Lower lobe of right lung (tissue), 2 donors: ENCODE results near the gene RNF103. TPM values are rescaled to one million over a fixed set of nuclear protein-coding genes. Genes with fewer than 3 reads are reported as not detected.

Experiments used
- ATAC-seq, 2 donors: fragments of 200-7000 bp; cut with Tn5 transposase; one replicate each; pipeline ENCODE4 v1.9.1; 2020 to 2022; ENCODE audit warnings: mild to moderate bottlenecking in 2 of 2, moderate library complexity in 2 of 2
- DNase-seq: peaks from one replicate; pipeline ENCODE4 v3.0.0-alpha.2; 2020
- H3K27ac ChIP-seq: fragments of 200-600 bp; one replicate; pipeline ENCODE4 v1.8.0; 2022
- H3K27me3 ChIP-seq: fragments of 200-600 bp; one replicate; pipeline ENCODE4 v1.8.0; 2022; ENCODE audit warnings: low read depth
- H3K36me3 ChIP-seq: fragments of 200-600 bp; one replicate; pipeline ENCODE4 v1.8.0; 2022; ENCODE audit warnings: mild to moderate bottlenecking
- H3K4me1 ChIP-seq: fragments of 200-600 bp; one replicate; pipeline ENCODE4 v1.8.0; 2022
- H3K4me3 ChIP-seq: fragments of 200-600 bp; one replicate; pipeline ENCODE4 v1.8.0; 2022; ENCODE audit warnings: mild to moderate bottlenecking
- H3K9me3 ChIP-seq: fragments of 200-600 bp; one replicate; pipeline ENCODE4 v1.8.0; 2022
- intact Hi-C: fragments of 100-400 bp; cut with DNase I; formaldehyde crosslinking; loops from one replicate; pipeline ENCODE4 v1.11.0; 2022
- total RNA-seq: library from RNA; stranded (reverse); fragmentation: NEBNext Ultra II Directional; extraction: Animal tissue kit (Norgen Biotek cat#: 25700); gene quantifications from one replicate; pipeline ENCODE4 v1.2.1, GENCODE V29; 2021
- TF ChIP-seq, protein P1 (sequence below): fragments of 200-600 bp; IDR thresholded peaks from one replicate; pipeline ENCODE4 v1.8.0; 2022; ENCODE audit warnings: antibody characterized with exemption, mild to moderate bottlenecking
- donor health status: DM: no; HTN: yes; CAD: no; lungs with severe emphysema.

RNF103 gene
- total RNA-seq, 1 donor from 2014 or later = 23.3 TPM

DNA sequence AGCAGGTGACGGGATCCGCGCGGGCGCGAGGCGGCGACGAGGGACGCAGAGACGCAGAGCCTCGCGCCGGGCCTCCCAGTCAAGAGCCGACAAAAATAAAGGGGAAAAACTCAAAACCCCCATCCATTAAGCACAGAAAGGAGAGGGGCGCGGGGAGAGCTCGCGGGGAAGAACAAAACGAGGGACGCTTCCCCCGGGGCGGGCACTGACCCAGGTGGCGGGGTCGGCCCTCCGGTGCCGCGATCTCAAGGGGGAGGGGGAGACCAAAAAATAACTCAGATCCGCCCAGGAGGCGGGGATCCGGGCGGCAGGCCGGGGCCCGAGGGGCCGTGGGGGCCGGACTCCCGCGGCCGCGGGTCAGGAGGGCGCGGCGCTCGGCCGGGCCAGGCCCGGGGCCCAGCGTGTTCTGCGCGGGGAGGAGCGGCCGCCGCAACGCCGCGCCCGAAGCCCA, 597 bp downstream of the RNF103 start:
- peak; percentile 71 for DNase-seq
- TF ChIP-seq, protein P1, sequence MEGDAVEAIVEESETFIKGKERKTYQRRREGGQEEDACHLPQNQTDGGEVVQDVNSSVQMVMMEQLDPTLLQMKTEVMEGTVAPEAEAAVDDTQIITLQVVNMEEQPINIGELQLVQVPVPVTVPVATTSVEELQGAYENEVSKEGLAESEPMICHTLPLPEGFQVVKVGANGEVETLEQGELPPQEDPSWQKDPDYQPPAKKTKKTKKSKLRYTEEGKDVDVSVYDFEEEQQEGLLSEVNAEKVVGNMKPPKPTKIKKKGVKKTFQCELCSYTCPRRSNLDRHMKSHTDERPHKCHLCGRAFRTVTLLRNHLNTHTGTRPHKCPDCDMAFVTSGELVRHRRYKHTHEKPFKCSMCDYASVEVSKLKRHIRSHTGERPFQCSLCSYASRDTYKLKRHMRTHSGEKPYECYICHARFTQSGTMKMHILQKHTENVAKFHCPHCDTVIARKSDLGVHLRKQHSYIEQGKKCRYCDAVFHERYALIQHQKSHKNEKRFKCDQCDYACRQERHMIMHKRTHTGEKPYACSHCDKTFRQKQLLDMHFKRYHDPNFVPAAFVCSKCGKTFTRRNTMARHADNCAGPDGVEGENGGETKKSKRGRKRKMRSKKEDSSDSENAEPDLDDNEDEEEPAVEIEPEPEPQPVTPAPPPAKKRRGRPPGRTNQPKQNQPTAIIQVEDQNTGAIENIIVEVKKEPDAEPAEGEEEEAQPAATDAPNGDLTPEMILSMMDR = no peak
- Histone ChIP-seq H3K27ac (peak overlapping the region; percentile 98), H3K27me3 (no peaks in the 10 kb centered on the region), H3K36me3 (peaks cover 23% of the 10 kb centered on the region), H3K4me1 (peaks cover 22% of the 10 kb centered on the region), H3K9me3 (no peaks in the 10 kb centered on the region), H3K4me3 (peak overlapping the region; percentile 71)
- ATAC-seq = peak; percentile 80 to 85
- intact Hi-C loops = no loop called here

DNA sequence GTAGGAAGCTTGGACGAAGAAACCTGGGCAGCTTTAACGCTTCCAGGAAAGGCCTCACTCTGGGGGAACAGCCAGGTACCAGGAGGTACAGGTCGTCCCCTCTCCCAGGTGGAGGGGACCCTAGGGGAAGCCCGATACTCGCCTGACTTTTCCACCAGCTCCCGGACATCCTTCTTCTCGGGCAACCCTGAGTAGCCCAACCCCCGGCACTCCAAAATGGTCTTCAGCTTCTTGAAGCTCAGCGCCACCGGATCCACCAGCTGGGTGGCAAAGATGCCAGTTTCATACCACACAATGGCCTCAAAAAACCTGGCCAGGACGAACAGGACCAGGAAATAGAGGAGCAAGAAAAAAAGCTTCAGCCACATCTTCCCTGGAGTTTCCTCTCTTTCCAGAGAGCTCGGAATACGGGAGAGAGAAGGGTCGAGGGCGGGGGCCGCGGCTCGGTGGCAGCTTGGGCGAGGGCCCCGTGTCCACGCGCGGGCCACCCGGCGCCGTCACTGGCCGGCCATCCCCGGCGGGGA, 1.1 kb downstream of the RNF103 start:
- Histone ChIP-seq H3K4me1 (peaks cover 26% of the 10 kb centered on the region), H3K9me3 (no peaks in the 10 kb centered on the region), H3K27ac (peak overlapping the region; percentile 98), H3K27me3 (no peaks in the 10 kb centered on the region), H3K36me3 (peaks cover 28% of the 10 kb centered on the region), H3K4me3 (peak overlapping the region; percentile 71)
- intact Hi-C loops = no loop called here
- DNase-seq (peak; percentile 79), ATAC-seq (peak; percentile 55 to 66)
- TF ChIP-seq, protein P1 = no peak

- H3K4me3 ChIP-seq = peak overlapping the region; percentile 71
- DNase-seq (no peak), ATAC-seq (no peak)
- no peaks in the 10 kb centered on the region for H3K9me3 ChIP-seq
- peaks cover 28% of the 10 kb centered on the region for H3K4me1 ChIP-seq
- H3K27ac ChIP-seq = no peak overlapping the region
- H3K36me3 ChIP-seq = peaks cover 40% of the 10 kb centered on the region
- TF ChIP-seq, protein P1 = no peak
- no peaks in the 10 kb centered on the region for H3K27me3 ChIP-seq
- intact Hi-C loops = no loop called here
These were observed 2.3 kb downstream of the RNF103 start for GRCh38 chr2:86621280-86621943.

GRCh38 chr2:86617738-86618137, 5.9 kb downstream of the RNF103 start:
- no peak overlapping the region for H3K4me3 ChIP-seq
- peaks cover 28% of the 10 kb centered on the region for H3K4me1 ChIP-seq
- ATAC-seq (no peak), DNase-seq (no peak)
- H3K9me3 ChIP-seq = no peaks in the 10 kb centered on the region
- intact Hi-C loops = no loop called here
- peaks cover 68% of the 10 kb centered on the region for H3K36me3 ChIP-seq
- no peaks in the 10 kb centered on the region for H3K27me3 ChIP-seq
- TF ChIP-seq, protein P1 = no peak
- no peak overlapping the region for H3K27ac ChIP-seq

DNA sequence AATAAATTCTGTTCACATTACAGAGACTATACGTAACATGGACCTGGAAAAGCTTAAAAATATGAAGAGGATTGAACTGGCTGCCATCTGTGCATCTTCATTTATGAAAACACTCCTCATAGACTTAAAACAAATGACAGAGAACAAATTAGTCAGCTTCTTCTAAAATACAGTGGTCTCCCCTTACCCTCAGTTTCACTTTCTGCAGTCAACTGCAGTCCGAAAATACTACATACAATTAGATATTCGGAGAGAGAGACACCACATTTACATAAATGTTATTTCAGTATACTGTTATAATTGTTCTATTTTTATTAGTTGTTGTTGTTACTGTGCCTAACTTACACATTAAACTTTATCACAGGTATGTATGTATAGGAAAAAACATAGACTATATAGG, 6.5 kb downstream of the RNF103 start:
- intact Hi-C loops = no loop called here
- Histone ChIP-seq H3K27ac (no peak overlapping the region), H3K9me3 (no peaks in the 10 kb centered on the region), H3K36me3 (peaks cover 68% of the 10 kb centered on the region), H3K27me3 (no peaks in the 10 kb centered on the region), H3K4me1 (peaks cover 28% of the 10 kb centered on the region), H3K4me3 (no peak overlapping the region)
- DNase-seq = no peak
- TF ChIP-seq, protein P1 = no peak
- no peak for ATAC-seq
